ENCODE data around the gene TLDC2. TPM values are rescaled to one million over a fixed set of nuclear protein-coding genes. Genes with fewer than 3 reads are reported as not detected.
"Not testable (repeated sequence)": the region's sequence is repeated elsewhere in the genome, so short reads cannot be mapped to it uniquely, and the experiment has no call there.

TLDC2 gene
- polyA plus RNA-seq, 1 donor from 2014 or later, result not detected

- no peaks in the 10 kb centered on the region for H3K36me3 ChIP-seq (ENCODE audit: insufficient read depth, low read length)
- H3K9me2 ChIP-seq (ENCODE audit: insufficient read depth, low read length), result no peaks in the 10 kb centered on the region
- no peaks in the 10 kb centered on the region for H3K79me2 ChIP-seq (replicated peaks; ENCODE audit: insufficient read depth, low read length)
- H3K27ac ChIP-seq (ENCODE audit: low read length), result no peak overlapping the region
- no peak overlapping the region for H2AFZ ChIP-seq (ENCODE audit: low read depth, low read length)
- no peaks in the 10 kb centered on the region for H3F3A ChIP-seq (ENCODE audit: insufficient read depth, low read length, poor library complexity, severe bottlenecking)
- TF ChIP-seq CTCF (IDR thresholded peaks at IDR 0.05; ENCODE audit: poor library complexity, severe bottlenecking) (no peak), EZH2 (IDR thresholded peaks at IDR 0.05; ENCODE audit: borderline replicate concordance, insufficient read depth, low read length, poor library complexity, severe bottlenecking) (no peak), EP300 (conservative IDR thresholded peaks at IDR 0.05; ENCODE audit: poor library complexity, severe bottlenecking) (no peak), TAF1 (IDR thresholded peaks at IDR 0.05; ENCODE audit: low read depth) (no peak), SMC3 (conservative IDR thresholded peaks at IDR 0.05; ENCODE audit: poor library complexity) (no peak), MXI1 (conservative IDR thresholded peaks at IDR 0.05; ENCODE audit: poor library complexity, severe bottlenecking) (no peak), RAD21 (conservative IDR thresholded peaks at IDR 0.05) (no peak), POLR2AphosphoS5 (IDR thresholded peaks at IDR 0.05) (no peak), REST (IDR thresholded peaks at IDR 0.05; ENCODE audit: borderline replicate concordance) (no peak)
- H3K4me3 ChIP-seq (ENCODE audit: low read length), result no peak overlapping the region
- no peak overlapping the region for H3K4me2 ChIP-seq (ENCODE audit: low read length)
- H4K20me1 ChIP-seq (ENCODE audit: insufficient read depth), result no peaks in the 10 kb centered on the region
- H3K9ac ChIP-seq (ENCODE audit: low read length), result no peak overlapping the region
- H3K27me3 ChIP-seq (ENCODE audit: insufficient read depth, low read depth, low read length), result no peaks in the 10 kb centered on the region
- no peaks in the 10 kb centered on the region for H3K9me3 ChIP-seq (ENCODE audit: low read length)
Observed at GRCh38 chr20:36936341-36936740, 60.4 kb downstream of the TLDC2 start.

- not testable (repeated sequence) for H3K9ac ChIP-seq (ENCODE audit: low read length); H3K27ac ChIP-seq (ENCODE audit: low read length); H3K36me3 ChIP-seq (ENCODE audit: insufficient read depth, low read length); H3K9me2 ChIP-seq (ENCODE audit: insufficient read depth, low read length); H3K4me2 ChIP-seq (ENCODE audit: low read length); H3F3A ChIP-seq (ENCODE audit: insufficient read depth, low read length, poor library complexity, severe bottlenecking); H3K27me3 ChIP-seq (ENCODE audit: insufficient read depth, low read depth, low read length); H2AFZ ChIP-seq (ENCODE audit: low read depth, low read length); H3K9me3 ChIP-seq (ENCODE audit: low read length); H3K4me3 ChIP-seq (ENCODE audit: low read length); H4K20me1 ChIP-seq (ENCODE audit: insufficient read depth); H3K79me2 ChIP-seq (replicated peaks; ENCODE audit: insufficient read depth, low read length)
Observed at GRCh38 chr20:36936761-36937401, 60.9 kb downstream of the TLDC2 start.

GRCh38 chr20:36937402-36937770 lies 61.4 kb downstream of the TLDC2 start:
- H3K4me2 ChIP-seq (ENCODE audit: low read length), result no peak overlapping the region
- no peaks in the 10 kb centered on the region for H3F3A ChIP-seq (ENCODE audit: insufficient read depth, low read length, poor library complexity, severe bottlenecking)
- H2AFZ ChIP-seq (ENCODE audit: low read depth, low read length), result no peak overlapping the region
- no peaks in the 10 kb centered on the region for H3K79me2 ChIP-seq (replicated peaks; ENCODE audit: insufficient read depth, low read length)
- H3K9me2 ChIP-seq (ENCODE audit: insufficient read depth, low read length), result no peaks in the 10 kb centered on the region
- H3K9ac ChIP-seq (ENCODE audit: low read length), result no peak overlapping the region
- no peaks in the 10 kb centered on the region for H4K20me1 ChIP-seq (ENCODE audit: insufficient read depth)
- H3K36me3 ChIP-seq (ENCODE audit: insufficient read depth, low read length), result no peaks in the 10 kb centered on the region
- no peak overlapping the region for H3K4me3 ChIP-seq (ENCODE audit: low read length)
- H3K27ac ChIP-seq (ENCODE audit: low read length), result no peak overlapping the region
- H3K9me3 ChIP-seq (ENCODE audit: low read length), result no peaks in the 10 kb centered on the region
- no peaks in the 10 kb centered on the region for H3K27me3 ChIP-seq (ENCODE audit: insufficient read depth, low read depth, low read length)
- TF ChIP-seq CTCF (IDR thresholded peaks at IDR 0.05; ENCODE audit: poor library complexity, severe bottlenecking), result no peak
- TF ChIP-seq RAD21 (conservative IDR thresholded peaks at IDR 0.05), result no peak
- TF ChIP-seq REST (IDR thresholded peaks at IDR 0.05; ENCODE audit: borderline replicate concordance), result no peak
- TF ChIP-seq MXI1 (conservative IDR thresholded peaks at IDR 0.05; ENCODE audit: poor library complexity, severe bottlenecking), result no peak
- no peak for TF ChIP-seq EZH2 (IDR thresholded peaks at IDR 0.05; ENCODE audit: borderline replicate concordance, insufficient read depth, low read length, poor library complexity, severe bottlenecking)
- TF ChIP-seq POLR2AphosphoS5 (IDR thresholded peaks at IDR 0.05), result no peak
- TF ChIP-seq EP300 (conservative IDR thresholded peaks at IDR 0.05; ENCODE audit: poor library complexity, severe bottlenecking), result no peak
- TF ChIP-seq SMC3 (conservative IDR thresholded peaks at IDR 0.05; ENCODE audit: poor library complexity), result no peak
- no peak for TF ChIP-seq TAF1 (IDR thresholded peaks at IDR 0.05; ENCODE audit: low read depth)

Data from neural cell (in vitro differentiated cells).